OCI-LY7 (cell line): ENCODE data around the gene INTS1. TPM values are rescaled to one million over a fixed set of nuclear protein-coding genes. Genes with fewer than 3 reads are reported as not detected.

Experiments used
- BruUV-seq: library from RNA; stranded (reverse); fragments of 400-500 nt; replicated peaks from 2 replicates; lab custom pipeline; 2021; lab: Mats Ljungman, UMichigan
- CTCF ChIA-PET: fragments of 300-600 bp; sonication (Branson Sonifier 250); formaldehyde crosslinking; loops from one replicate; lab custom pipeline; 2022; ENCODE audit warnings: antibody characterized with exemption; ENCODE audit not compliant: unreplicated experiment; lab: Charles Lee
- POLR2A ChIA-PET: fragments of 300-600 bp; sonication (Branson Sonifier 250); formaldehyde crosslinking; loops from one replicate; lab custom pipeline; 2022; ENCODE audit warnings: antibody characterized with exemption; lab: Charles Lee
- DNase-seq: peaks from one replicate; pipeline ENCODE4 v3.0.0-alpha.2; 2015; ENCODE audit warnings: low spot score
- H2AFZ ChIP-seq: fragments of 200-600 bp; sonication (generic), shearing (Covaris generic); 2 replicates; pipeline ENCODE4 v1.6.1; 2014; ENCODE audit warnings: mild to moderate bottlenecking, antibody characterized with exemption, low read length, moderate library complexity
- H3K27ac ChIP-seq: fragments of 200-600 bp; sonication (generic); 2 replicates; pipeline ENCODE4 v1.5.1; 2014; ENCODE audit warnings: mixed run types, low read depth, mild to moderate bottlenecking, moderate library complexity, low read length, inconsistent platforms; ENCODE audit not compliant: poor library complexity, severe bottlenecking
- H3K36me3 ChIP-seq: fragments of 200-600 bp; sonication (generic); 2 replicates; pipeline ENCODE4 v1.6.1; 2014; ENCODE audit warnings: mild to moderate bottlenecking, antibody characterized with exemption, low read length, moderate library complexity, mixed read lengths; ENCODE audit not compliant: insufficient read depth
- H3K4me1 ChIP-seq: fragments of 200-600 bp; sonication (generic); 2 replicates; pipeline ENCODE4 v1.5.1; 2014; ENCODE audit warnings: mild to moderate bottlenecking, low read length; ENCODE audit not compliant: insufficient read depth, poor library complexity, severe bottlenecking
- H3K4me2 ChIP-seq: fragments of 200-600 bp; sonication (generic); 2 replicates; pipeline ENCODE4 v1.6.1; 2014; ENCODE audit warnings: mild to moderate bottlenecking, low read length
- H3K4me3 ChIP-seq: fragments of 200-600 bp; sonication (generic); 2 replicates; pipeline ENCODE4 v1.5.1; 2014; ENCODE audit warnings: mild to moderate bottlenecking, low read depth, low read length; ENCODE audit not compliant: poor library complexity, severe bottlenecking
- H3K79me2 ChIP-seq: fragments of 200-600 bp; sonication (generic); 2 replicates; pipeline ENCODE4 v1.6.1; 2016; ENCODE audit warnings: low read depth, mild to moderate bottlenecking, low read length, moderate library complexity, mixed read lengths; ENCODE audit not compliant: insufficient read depth
- H3K9me2 ChIP-seq: fragments of 200-600 bp; sonication (generic); 2 replicates; pipeline ENCODE4 v1.6.1; 2016; ENCODE audit warnings: mild to moderate bottlenecking, low read length, mixed read lengths; ENCODE audit not compliant: insufficient read depth
- H3K9me3 ChIP-seq: fragments of 200-600 bp; sonication (generic); 2 replicates; pipeline ENCODE4 v1.6.1; 2014; ENCODE audit warnings: mild to moderate bottlenecking, mixed run types, low read length, mixed read lengths
- H4K20me1 ChIP-seq: fragments of 200-600 bp; sonication (generic); 2 replicates; pipeline ENCODE4 v1.6.1; 2014; ENCODE audit warnings: mild to moderate bottlenecking, antibody characterized with exemption, low read length, moderate library complexity, mixed read lengths; ENCODE audit not compliant: insufficient read depth
- EZH2phosphoT487 ChIP-seq: fragments of 200-600 bp; sonication (generic); IDR thresholded peaks from 2 replicates; pipeline ENCODE4 v1.6.1; 2018; ENCODE audit warnings: low read depth, borderline replicate concordance, mild to moderate bottlenecking, mixed run types, antibody characterized with exemption, low read length, moderate library complexity, mixed read lengths
- intact Hi-C: fragments of 100-400 bp; cut with micrococcal nuclease; formaldehyde crosslinking; loops from one replicate; pipeline ENCODE4 v1.10.0; 2022; ENCODE audit not compliant: unreplicated experiment
- total RNA-seq, 2 experiments: library from RNA; depleted of rRNA in 1 of 2; stranded (reverse); fragments of >200 nt in 1 of 2; shearing (Covaris generic) in 1 of 2; gene quantifications; 2 replicates each; pipeline ENCODE4 v1.2.3, GENCODE V29; 2014 to 2022
- TF ChIP-seq, protein P1 (sequence below): fragments of 200-600 bp; sonication (generic); conservative IDR thresholded peaks from 2 replicates; pipeline ENCODE4 v1.5.1; 2014; ENCODE audit warnings: mild to moderate bottlenecking, antibody characterized with exemption, low read length, moderate library complexity, mixed read lengths

INTS1 gene
- total RNA-seq, 2 experiments from 2014 or later = 83.6 to 188 TPM

- Histone ChIP-seq H2AFZ (no peak overlapping the region), H3K79me2 (peaks cover 43% of the 10 kb centered on the region), H3K9me2 (no peaks in the 10 kb centered on the region), H3K4me1 (peaks cover 24% of the 10 kb centered on the region), H3K27ac (no peak overlapping the region), H3K9me3 (no peaks in the 10 kb centered on the region), H3K4me3 (no peak overlapping the region), H4K20me1 (peaks cover 9% of the 10 kb centered on the region), H3K4me2 (no peak overlapping the region), H3K36me3 (peaks cover 53% of the 10 kb centered on the region)
- DNase-seq = no peak
- ChIA-PET POLR2A (no interaction called here), CTCF (no interaction called here)
- TF ChIP-seq, protein P1, sequence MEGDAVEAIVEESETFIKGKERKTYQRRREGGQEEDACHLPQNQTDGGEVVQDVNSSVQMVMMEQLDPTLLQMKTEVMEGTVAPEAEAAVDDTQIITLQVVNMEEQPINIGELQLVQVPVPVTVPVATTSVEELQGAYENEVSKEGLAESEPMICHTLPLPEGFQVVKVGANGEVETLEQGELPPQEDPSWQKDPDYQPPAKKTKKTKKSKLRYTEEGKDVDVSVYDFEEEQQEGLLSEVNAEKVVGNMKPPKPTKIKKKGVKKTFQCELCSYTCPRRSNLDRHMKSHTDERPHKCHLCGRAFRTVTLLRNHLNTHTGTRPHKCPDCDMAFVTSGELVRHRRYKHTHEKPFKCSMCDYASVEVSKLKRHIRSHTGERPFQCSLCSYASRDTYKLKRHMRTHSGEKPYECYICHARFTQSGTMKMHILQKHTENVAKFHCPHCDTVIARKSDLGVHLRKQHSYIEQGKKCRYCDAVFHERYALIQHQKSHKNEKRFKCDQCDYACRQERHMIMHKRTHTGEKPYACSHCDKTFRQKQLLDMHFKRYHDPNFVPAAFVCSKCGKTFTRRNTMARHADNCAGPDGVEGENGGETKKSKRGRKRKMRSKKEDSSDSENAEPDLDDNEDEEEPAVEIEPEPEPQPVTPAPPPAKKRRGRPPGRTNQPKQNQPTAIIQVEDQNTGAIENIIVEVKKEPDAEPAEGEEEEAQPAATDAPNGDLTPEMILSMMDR = no peak
- no peak for TF ChIP-seq EZH2phosphoT487
- BruUV-seq = no TSS peak
- intact Hi-C loops = no loop called here
These were observed 32.2 kb upstream of the INTS1 start for GRCh38 chr7:1536455-1536742.

GRCh38 chr7:1535701-1536454, 31.7 kb upstream of the INTS1 start:
- no peak for DNase-seq
- ChIA-PET POLR2A (no interaction called here), CTCF (no interaction called here)
- Histone ChIP-seq H3K9me3 (no peaks in the 10 kb centered on the region), H3K9me2 (no peaks in the 10 kb centered on the region), H3K36me3 (peaks cover 48% of the 10 kb centered on the region), H3K4me3 (no peak overlapping the region), H3K4me2 (no peak overlapping the region), H3K27ac (no peak overlapping the region), H3K79me2 (peaks cover 45% of the 10 kb centered on the region), H3K4me1 (peaks cover 24% of the 10 kb centered on the region), H2AFZ (no peak overlapping the region), H4K20me1 (peaks cover 9% of the 10 kb centered on the region)
- BruUV-seq = no TSS peak
- intact Hi-C loops = no loop called here
- TF ChIP-seq, protein P1 = no peak
- TF ChIP-seq EZH2phosphoT487 = no peak

DNA sequence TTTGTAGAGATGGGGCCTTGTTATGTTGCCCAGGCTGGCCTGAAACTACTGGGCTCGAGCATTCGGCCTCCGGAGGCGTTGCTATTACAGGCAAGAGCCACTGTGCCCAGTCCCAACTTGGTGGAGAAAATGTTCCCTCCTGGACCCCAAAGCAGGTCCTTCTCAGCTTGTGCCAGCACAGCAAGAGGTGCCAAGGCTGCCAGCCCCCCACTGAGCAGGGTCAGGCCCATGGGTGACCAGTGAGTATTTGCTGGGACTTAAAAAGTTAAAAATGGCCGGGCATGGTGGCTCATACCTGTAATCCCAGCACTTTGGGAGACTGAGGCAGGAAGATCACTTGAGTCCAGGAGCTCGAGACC, 30.9 kb upstream of the INTS1 start:
- H3K36me3 ChIP-seq = peaks cover 42% of the 10 kb centered on the region
- CTCF ChIA-PET = no interaction called here
- H3K9me3 ChIP-seq = no peaks in the 10 kb centered on the region
- no peak overlapping the region for H3K4me2 ChIP-seq
- H3K79me2 ChIP-seq = peaks cover 47% of the 10 kb centered on the region
- no peaks in the 10 kb centered on the region for H3K9me2 ChIP-seq
- BruUV-seq = no TSS peak
- no peak overlapping the region for H3K27ac ChIP-seq
- peaks cover 9% of the 10 kb centered on the region for H4K20me1 ChIP-seq
- no peak overlapping the region for H3K4me3 ChIP-seq
- TF ChIP-seq, protein P1 = no peak
- no peak for TF ChIP-seq EZH2phosphoT487
- POLR2A ChIA-PET = no interaction called here
- DNase-seq = no peak
- no peak overlapping the region for H2AFZ ChIP-seq
- H3K4me1 ChIP-seq = peaks cover 26% of the 10 kb centered on the region
- intact Hi-C loops = no loop called here
